Measurements from ENCODE around the gene FN3K.
"Not testable (repeated sequence)": the region's sequence is repeated elsewhere in the genome, so short reads cannot be mapped to it uniquely, and the experiment has no call there.

The FN3K gene

GRCh38 chr17:82740906-82741759 lies 5.7 kb downstream of the FN3K start:
- no peak for ATAC-seq
- TF ChIP-seq SNAI2 (CRISPR knock-in tag; IDR thresholded peaks at IDR 0.05) = no peak
- no peak for TF ChIP-seq RARB (CRISPR knock-in tag; IDR thresholded peaks at IDR 0.05)
- TF ChIP-seq PATZ1 (CRISPR knock-in tag; IDR thresholded peaks at IDR 0.05; ENCODE audit: borderline replicate concordance) = no peak
- no peak for TF ChIP-seq BACH2 (CRISPR knock-in tag; IDR thresholded peaks at IDR 0.05; ENCODE audit: borderline replicate concordance)
- no peak for TF ChIP-seq PPARA (CRISPR knock-in tag; IDR thresholded peaks at IDR 0.05; ENCODE audit: borderline replicate concordance)
- TF ChIP-seq GLIS3 (CRISPR knock-in tag; IDR thresholded peaks at IDR 0.05) = no peak
- TF ChIP-seq OSR1 (CRISPR knock-in tag; IDR thresholded peaks at IDR 0.05) = no peak
- TF ChIP-seq TCF4 (CRISPR knock-in tag; IDR thresholded peaks at IDR 0.05; ENCODE audit: borderline replicate concordance) = no peak
- no peak for TF ChIP-seq ZNF70 (CRISPR knock-in tag; IDR thresholded peaks at IDR 0.05)
- no peak for TF ChIP-seq ZFP3 (CRISPR knock-in tag; IDR thresholded peaks at IDR 0.05)
- no peak for TF ChIP-seq TSHZ2 (CRISPR knock-in tag; IDR thresholded peaks at IDR 0.05)
- TF ChIP-seq ZFP30 (CRISPR knock-in tag; IDR thresholded peaks at IDR 0.05) = no peak
- TF ChIP-seq, protein P1, sequence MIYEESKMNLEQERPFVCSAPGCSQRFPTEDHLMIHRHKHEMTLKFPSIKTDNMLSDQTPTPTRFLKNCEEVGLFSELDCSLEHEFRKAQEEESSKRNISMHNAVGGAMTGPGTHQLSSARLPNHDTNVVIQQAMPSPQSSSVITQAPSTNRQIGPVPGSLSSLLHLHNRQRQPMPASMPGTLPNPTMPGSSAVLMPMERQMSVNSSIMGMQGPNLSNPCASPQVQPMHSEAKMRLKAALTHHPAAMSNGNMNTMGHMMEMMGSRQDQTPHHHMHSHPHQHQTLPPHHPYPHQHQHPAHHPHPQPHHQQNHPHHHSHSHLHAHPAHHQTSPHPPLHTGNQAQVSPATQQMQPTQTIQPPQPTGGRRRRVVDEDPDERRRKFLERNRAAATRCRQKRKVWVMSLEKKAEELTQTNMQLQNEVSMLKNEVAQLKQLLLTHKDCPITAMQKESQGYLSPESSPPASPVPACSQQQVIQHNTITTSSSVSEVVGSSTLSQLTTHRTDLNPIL (CRISPR knock-in tag; IDR thresholded peaks at IDR 0.05; ENCODE audit: low read depth) = no peak
- no peak for TF ChIP-seq ARNTL (CRISPR knock-in tag; IDR thresholded peaks at IDR 0.05; ENCODE audit: borderline replicate concordance, low read depth)
- TF ChIP-seq CSDC2 (CRISPR knock-in tag; IDR thresholded peaks at IDR 0.05) = no peak
- TF ChIP-seq, protein P2, sequence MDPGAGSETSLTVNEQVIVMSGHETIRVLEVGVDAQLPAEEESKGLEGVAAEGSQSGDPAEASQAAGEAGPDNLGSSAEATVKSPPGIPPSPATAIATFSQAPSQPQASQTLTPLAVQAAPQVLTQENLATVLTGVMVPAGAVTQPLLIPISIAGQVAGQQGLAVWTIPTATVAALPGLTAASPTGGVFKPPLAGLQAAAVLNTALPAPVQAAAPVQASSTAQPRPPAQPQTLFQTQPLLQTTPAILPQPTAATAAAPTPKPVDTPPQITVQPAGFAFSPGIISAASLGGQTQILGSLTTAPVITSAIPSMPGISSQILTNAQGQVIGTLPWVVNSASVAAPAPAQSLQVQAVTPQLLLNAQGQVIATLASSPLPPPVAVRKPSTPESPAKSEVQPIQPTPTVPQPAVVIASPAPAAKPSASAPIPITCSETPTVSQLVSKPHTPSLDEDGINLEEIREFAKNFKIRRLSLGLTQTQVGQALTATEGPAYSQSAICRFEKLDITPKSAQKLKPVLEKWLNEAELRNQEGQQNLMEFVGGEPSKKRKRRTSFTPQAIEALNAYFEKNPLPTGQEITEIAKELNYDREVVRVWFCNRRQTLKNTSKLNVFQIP (CRISPR knock-in tag; IDR thresholded peaks at IDR 0.05; ENCODE audit: borderline replicate concordance, low read depth) = no peak
- no peak for TF ChIP-seq ISL1 (CRISPR knock-in tag; IDR thresholded peaks at IDR 0.05)
- no peak for TF ChIP-seq ZC3H10 (CRISPR knock-in tag; IDR thresholded peaks at IDR 0.05)

DNA sequence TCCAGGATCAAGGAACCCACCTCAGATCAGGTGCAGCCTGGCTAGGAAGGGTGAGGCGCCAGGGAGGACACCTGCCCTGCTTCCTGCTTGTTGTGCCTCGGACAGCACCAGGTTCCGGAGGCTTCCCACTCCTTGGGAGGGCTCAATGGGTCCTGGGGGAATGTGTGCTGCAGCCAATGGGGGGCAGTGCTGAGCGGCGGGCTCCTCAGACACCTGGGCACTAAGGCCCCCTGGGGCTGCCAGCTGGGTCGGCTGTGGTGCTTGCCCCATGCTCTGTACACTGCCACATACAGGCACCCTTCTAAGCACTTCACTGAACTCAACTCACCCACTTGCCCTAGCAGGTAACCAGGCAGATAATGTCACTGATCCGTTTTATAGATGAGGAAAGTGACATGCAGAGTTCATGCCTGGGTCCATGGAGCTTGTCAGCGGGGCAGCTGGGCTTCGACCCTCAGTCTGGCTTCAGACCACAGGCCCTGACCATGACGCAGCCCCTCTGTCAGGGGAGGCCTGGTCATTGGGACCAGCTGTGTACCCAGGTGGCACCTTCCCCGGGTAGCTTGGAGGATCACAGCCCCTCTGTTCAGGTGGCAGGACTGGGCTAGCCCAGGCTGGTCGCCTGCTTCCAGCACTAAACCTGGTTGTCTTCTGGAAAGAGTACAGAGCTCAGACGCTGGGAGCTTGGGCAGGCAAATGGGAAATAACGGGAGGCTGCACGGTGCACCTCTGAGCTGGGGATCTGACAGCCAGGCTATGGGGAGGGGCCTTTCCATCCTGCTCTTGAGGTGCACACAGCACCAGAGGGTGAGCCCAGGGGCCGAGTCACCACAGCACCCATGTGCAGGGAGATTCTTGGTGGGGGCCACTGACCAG lies 8.2 kb downstream of the FN3K start:
- no peak for ATAC-seq
- TF ChIP-seq ARNTL (CRISPR knock-in tag; IDR thresholded peaks at IDR 0.05; ENCODE audit: borderline replicate concordance, low read depth) (no peak), ZFP30 (CRISPR knock-in tag; IDR thresholded peaks at IDR 0.05) (no peak), ZNF565 (CRISPR knock-in tag; conservative IDR thresholded peaks at IDR 0.05; ENCODE audit: low read depth) (no peak), TCF4 (CRISPR knock-in tag; IDR thresholded peaks at IDR 0.05; ENCODE audit: borderline replicate concordance) (no peak), ZFP3 (CRISPR knock-in tag; IDR thresholded peaks at IDR 0.05) (no peak), SNAI2 (CRISPR knock-in tag; IDR thresholded peaks at IDR 0.05) (no peak), ESRRG (CRISPR knock-in tag; IDR thresholded peaks at IDR 0.05) (no peak), ZNF8 (CRISPR knock-in tag; IDR thresholded peaks at IDR 0.05) (no peak), RARB (CRISPR knock-in tag; IDR thresholded peaks at IDR 0.05) (no peak), ZNF70 (CRISPR knock-in tag; IDR thresholded peaks at IDR 0.05) (no peak), BACH2 (CRISPR knock-in tag; IDR thresholded peaks at IDR 0.05; ENCODE audit: borderline replicate concordance) (no peak), TSHZ2 (CRISPR knock-in tag; IDR thresholded peaks at IDR 0.05) (no peak), GLIS3 (CRISPR knock-in tag; IDR thresholded peaks at IDR 0.05) (no peak)
- TF ChIP-seq, protein P1 (CRISPR knock-in tag; IDR thresholded peaks at IDR 0.05; ENCODE audit: low read depth) = no peak

- not testable (repeated sequence) for ATAC-seq
Observed at GRCh38 chr17:82744736-82745135, 9.3 kb downstream of the FN3K start.

Data from SK-N-SH treated with all-trans-retinoic acid at 6 μM for 48 hours (cell line).